ENCODE data around the gene CCNL2. TPM values are rescaled to one million over a fixed set of nuclear protein-coding genes. Genes with fewer than 3 reads are reported as not detected.

CCNL2 gene
- total and polyA plus RNA-seq, 7 donors, result 40.2 to 71.8 (median 52.0) TPM

- no peaks in the 10 kb centered on the region for H3K4me1 ChIP-seq
Measured at GRCh38 chr1:1423245-1423597, 24.1 kb upstream of the CCNL2 start.

GRCh38 chr1:1422465-1423244 lies 23.5 kb upstream of the CCNL2 start:
- no peaks in the 10 kb centered on the region for H3K4me1 ChIP-seq
- ATAC-seq (no peak), DNase-seq (no peak)
- WGBS, 3 donors, result 57 to 61% (median 60%) methylated on average over 29 of the region's 29 CpGs
- intact Hi-C loops (cut with DNase I), result no loop called here
- H3K27me3 ChIP-seq (ENCODE audit: insufficient read depth in 3 of 3, low read length in 2 of 3), result peaks cover 0 to 7% (median 2%) of the 10 kb centered on the region in 3 donors
- TF ChIP-seq, protein P1, sequence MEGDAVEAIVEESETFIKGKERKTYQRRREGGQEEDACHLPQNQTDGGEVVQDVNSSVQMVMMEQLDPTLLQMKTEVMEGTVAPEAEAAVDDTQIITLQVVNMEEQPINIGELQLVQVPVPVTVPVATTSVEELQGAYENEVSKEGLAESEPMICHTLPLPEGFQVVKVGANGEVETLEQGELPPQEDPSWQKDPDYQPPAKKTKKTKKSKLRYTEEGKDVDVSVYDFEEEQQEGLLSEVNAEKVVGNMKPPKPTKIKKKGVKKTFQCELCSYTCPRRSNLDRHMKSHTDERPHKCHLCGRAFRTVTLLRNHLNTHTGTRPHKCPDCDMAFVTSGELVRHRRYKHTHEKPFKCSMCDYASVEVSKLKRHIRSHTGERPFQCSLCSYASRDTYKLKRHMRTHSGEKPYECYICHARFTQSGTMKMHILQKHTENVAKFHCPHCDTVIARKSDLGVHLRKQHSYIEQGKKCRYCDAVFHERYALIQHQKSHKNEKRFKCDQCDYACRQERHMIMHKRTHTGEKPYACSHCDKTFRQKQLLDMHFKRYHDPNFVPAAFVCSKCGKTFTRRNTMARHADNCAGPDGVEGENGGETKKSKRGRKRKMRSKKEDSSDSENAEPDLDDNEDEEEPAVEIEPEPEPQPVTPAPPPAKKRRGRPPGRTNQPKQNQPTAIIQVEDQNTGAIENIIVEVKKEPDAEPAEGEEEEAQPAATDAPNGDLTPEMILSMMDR (IDR thresholded peaks at IDR 0.05), result no peak
- no peak overlapping the region for H3K27ac ChIP-seq
- H3K36me3 ChIP-seq (ENCODE audit: insufficient read depth in 1 of 2, low read depth in 1 of 2), result no peaks in the 10 kb centered on the region
- no peak overlapping the region for H3K4me3 ChIP-seq
- no peaks in the 10 kb centered on the region for H3K9me3 ChIP-seq

More at GRCh38 chr1:1423245-1423597, 24.1 kb upstream of the CCNL2 start:
- DNase-seq, result no peak
- WGBS, 3 donors, result 80 to 84% (median 83%) methylated on average over 7 of the region's 7 CpGs
- ATAC-seq, result no peak
- intact Hi-C loops (cut with DNase I), result no loop called here
- H3K27me3 ChIP-seq (ENCODE audit: insufficient read depth in 3 of 3, low read length in 2 of 3), result peaks cover 0 to 9% (median 2%) of the 10 kb centered on the region in 3 donors
- TF ChIP-seq, protein P1 (IDR thresholded peaks at IDR 0.05), result no peak
- no peaks in the 10 kb centered on the region for H3K36me3 ChIP-seq (ENCODE audit: insufficient read depth in 1 of 2, low read depth in 1 of 2)
- no peak overlapping the region for H3K4me3 ChIP-seq
- no peaks in the 10 kb centered on the region for H3K9me3 ChIP-seq
- no peak overlapping the region for H3K27ac ChIP-seq

GRCh38 chr1:1421907-1422464 lies 22.9 kb upstream of the CCNL2 start:
- Histone ChIP-seq H3K27ac (no peak overlapping the region), H3K4me3 (no peak overlapping the region), H3K27me3 (ENCODE audit: insufficient read depth in 3 of 3, low read length in 2 of 3) (peaks cover 0 to 7% (median 0%) of the 10 kb centered on the region in 3 donors), H3K9me3 (no peaks in the 10 kb centered on the region), H3K36me3 (ENCODE audit: insufficient read depth in 1 of 2, low read depth in 1 of 2) (no peaks in the 10 kb centered on the region), H3K4me1 (no peaks in the 10 kb centered on the region)
- intact Hi-C loops (cut with DNase I), result no loop called here
- no peak for ATAC-seq
- 82 to 88% (median 86%) methylated on average over 5 to 7 of the region's 7 CpGs for WGBS, 3 donors
- DNase-seq, result no peak
- TF ChIP-seq, protein P1 (IDR thresholded peaks at IDR 0.05), result no peak

GRCh38 chr1:1421147-1421906 lies 22.2 kb upstream of the CCNL2 start, which contains the start of gene ANKRD65:
ANKRD65 (minus strand) TSS chr1:1421276; CDS start chr1:1421005, 271 bp downstream.
- Histone ChIP-seq H3K27me3 (ENCODE audit: insufficient read depth in 3 of 3, low read length in 2 of 3) (peaks cover 0 to 3% (median 0%) of the 10 kb centered on the region in 3 donors), H3K9me3 (no peaks in the 10 kb centered on the region), H3K27ac (no peak within 1 kb of the TSS), H3K36me3 (ENCODE audit: insufficient read depth in 1 of 2, low read depth in 1 of 2) (no peaks in the 10 kb centered on the region), H3K4me1 (no peaks in the 10 kb centered on the region), H3K4me3 (peak within 1 kb of the TSS; percentile 65)
- peak in 3 of 4 donors; percentile 17 to 34 (median 31) for ATAC-seq
- intact Hi-C loops (cut with DNase I), result no loop called here
- WGBS, 3 donors, result 68 to 85% (median 72%) methylated on average over 17 to 18 of the region's 18 CpGs
- DNase-seq, result peak in 1 of 2 donors; percentile 70
- TF ChIP-seq, protein P1 (IDR thresholded peaks at IDR 0.05), result no peak
